GM12874 (cell line): Measurements from ENCODE around the gene HNRNPA3.

Source experiments
- TF ChIP-seq, protein P1 (sequence below): IDR thresholded peaks from 2 replicates; pipeline ENCODE4 v1.5.1; 2011; ENCODE audit warnings: low read depth, mild to moderate bottlenecking, control low read depth, low read length, moderate library complexity; ENCODE audit not compliant: insufficient read depth

HNRNPA3 gene

DNA sequence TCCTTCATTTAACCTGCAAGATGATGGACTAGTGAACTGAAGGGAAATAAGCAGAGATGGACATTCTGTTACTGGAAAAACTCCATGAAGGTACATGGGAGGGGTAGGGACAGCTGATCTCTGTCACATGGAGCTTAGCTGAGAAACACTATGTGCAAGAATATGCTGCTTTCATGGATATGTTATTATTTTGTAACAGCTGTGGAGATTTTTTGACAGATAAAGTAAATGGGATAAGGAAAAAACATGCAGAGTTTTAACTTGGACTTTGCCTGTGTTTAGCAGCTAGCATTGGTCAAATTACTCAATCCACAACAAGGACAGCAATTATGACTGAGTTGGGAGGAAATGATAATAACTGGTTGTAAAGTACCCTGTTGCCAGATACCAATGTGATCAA lies 28.7 kb upstream of the HNRNPA3 start:
- TF ChIP-seq, protein P1, sequence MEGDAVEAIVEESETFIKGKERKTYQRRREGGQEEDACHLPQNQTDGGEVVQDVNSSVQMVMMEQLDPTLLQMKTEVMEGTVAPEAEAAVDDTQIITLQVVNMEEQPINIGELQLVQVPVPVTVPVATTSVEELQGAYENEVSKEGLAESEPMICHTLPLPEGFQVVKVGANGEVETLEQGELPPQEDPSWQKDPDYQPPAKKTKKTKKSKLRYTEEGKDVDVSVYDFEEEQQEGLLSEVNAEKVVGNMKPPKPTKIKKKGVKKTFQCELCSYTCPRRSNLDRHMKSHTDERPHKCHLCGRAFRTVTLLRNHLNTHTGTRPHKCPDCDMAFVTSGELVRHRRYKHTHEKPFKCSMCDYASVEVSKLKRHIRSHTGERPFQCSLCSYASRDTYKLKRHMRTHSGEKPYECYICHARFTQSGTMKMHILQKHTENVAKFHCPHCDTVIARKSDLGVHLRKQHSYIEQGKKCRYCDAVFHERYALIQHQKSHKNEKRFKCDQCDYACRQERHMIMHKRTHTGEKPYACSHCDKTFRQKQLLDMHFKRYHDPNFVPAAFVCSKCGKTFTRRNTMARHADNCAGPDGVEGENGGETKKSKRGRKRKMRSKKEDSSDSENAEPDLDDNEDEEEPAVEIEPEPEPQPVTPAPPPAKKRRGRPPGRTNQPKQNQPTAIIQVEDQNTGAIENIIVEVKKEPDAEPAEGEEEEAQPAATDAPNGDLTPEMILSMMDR: no peak

DNA sequence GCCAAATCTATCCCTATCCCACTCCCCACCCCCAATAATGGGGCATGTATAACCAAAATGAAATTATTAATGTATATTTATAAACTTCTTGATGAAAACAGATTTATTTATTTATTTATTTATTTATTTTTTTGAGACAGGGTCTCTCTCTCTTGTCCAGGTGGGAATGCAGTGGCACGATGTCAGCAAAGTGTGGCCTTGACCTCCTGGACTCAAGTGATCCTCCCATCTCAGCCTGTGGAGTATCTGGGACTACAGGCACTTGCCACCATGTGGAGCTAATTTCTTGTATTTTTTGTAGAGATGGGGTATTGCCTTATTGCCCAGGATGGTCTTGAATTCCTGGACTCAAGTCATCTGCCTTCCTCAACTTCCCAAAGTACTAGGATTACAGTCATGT lies 28.0 kb upstream of the HNRNPA3 start:
- TF ChIP-seq, protein P1: no peak

DNA sequence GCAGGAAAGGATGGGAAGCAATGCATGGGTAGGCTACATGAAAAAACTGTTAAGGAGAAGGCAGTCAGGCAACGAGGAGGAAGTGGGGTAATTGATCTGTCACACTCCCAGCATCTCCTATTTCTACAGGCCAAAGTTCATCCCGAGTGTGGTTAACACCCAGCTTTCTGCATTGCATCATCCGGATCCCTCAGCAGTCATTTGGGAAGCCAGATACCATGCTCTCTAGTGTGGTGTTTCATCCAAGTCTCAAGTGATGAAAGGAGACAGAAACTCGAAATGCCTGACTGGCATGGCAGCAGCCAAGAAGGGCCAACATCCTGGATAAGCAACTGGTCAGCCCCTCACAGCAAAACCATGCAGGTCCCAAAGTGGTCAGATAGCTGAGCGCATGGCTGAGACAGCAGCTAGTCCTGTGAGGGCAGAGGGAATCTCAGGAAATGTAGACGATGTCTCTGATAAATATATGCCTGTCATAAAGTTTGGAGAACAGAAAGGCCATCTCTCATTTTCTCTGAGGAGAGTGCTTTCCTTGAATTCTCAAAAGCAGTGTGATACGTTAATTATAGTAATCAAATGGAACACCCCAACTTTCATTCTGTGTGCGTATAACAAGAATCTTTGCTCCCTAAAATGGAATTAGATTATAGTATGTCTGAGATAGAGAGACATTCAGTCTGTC lies 24.8 kb upstream of the HNRNPA3 start:
- TF ChIP-seq, protein P1: no peak

DNA sequence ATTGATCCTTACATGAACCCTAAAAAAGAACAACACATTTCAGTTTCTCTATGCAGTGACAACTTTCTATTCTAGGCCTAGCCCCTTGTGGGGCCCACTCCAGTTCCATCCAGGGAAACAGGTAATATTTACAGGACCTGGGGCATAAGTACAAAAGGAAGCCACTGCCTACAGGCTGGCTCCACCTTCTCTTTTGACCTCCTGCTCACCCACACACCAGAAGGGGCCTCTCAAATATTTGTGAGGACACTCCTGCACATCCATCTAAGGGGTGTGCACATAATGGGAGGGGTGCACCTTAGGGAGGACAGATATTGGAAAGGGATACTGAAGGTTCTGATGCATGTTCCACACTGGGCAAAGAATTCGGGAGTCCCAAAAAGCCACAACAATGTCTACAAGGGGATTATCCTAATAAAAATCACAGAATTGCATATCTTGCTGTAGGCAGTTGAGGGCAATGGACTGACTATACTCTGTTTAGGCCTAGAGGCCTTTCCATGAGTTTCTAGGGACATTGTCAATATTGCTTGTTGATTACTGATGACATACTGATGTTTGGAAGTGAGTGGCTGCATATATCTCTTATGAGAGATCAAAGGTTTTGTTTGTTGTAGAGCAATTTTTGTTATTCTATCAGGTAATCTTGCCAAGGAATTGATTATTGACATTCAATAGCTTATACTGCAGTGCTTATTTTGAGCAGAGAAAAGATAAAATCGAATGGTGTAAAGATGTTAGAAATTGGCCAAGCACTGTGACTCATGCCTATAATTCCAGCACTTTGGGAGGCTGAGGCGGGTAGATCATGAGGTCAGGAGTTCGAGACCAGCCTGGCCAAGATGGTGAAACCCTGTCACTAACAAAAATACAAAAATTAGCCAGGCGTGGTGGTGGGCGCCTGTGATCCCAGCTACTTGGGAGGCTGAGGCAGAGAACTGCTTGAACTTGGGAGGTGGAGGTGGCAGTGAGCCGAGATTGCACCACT lies 23.8 kb upstream of the HNRNPA3 start:
- TF ChIP-seq, protein P1: no peak

DNA sequence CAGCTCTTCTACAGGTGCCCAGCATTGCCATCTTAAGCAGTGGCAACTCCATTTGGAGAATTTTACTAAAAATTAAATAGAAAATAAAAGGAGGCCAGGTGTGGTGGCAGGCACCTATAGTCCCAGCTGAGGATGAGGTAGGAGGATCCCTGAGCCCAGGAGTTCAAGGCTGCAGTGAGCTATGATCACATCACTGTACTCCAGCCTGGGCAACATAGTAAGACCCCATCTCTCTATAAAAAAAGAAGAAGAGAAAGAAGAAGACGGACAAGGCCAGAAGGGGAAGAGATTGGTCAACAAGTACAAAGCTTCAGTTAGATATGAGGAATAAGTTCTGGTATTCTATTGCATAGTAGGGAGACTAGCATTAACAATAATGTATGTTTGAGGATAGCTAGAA lies 21.7 kb upstream of the HNRNPA3 start:
- TF ChIP-seq, protein P1: no peak

DNA sequence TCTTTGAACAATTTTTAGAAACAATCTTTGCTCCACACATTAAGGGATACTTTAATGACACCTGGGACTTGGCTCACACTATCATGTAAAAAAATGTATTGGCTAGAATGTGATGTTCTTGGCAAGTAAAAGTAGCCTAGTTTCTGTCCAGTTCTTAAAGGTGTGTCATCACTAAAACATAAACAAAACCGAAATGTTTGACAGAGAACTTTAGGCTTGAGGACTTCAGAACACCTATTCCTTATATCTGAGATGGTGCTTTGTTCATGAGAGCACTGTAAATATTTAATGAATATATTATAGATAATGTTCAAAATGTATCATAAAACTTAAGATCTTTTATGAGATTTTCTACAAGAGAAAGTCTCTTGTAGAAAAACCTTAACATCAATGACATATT lies 19.8 kb upstream of the HNRNPA3 start:
- TF ChIP-seq, protein P1: no peak

DNA sequence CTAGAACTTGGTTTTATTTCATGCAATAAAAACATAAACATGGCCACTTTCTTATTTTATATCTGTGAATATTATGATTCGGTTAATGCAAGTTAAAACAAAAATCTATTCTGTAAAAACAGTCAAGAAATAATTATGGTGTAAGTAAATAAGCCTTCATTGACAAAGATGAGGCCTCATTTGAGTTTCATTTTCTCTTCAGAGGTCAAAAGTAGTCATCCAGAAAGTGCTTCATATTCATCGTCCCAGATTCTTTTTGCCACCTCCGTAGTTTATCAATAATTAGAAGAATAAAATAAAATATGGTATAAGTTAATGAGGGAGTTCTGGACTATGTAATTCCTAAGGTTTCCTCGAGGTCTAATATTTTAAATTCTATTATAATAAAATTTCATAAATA lies 19.4 kb upstream of the HNRNPA3 start:
- TF ChIP-seq, protein P1: no peak
